ENCODE measurements around the gene SRSF1. TPM values are rescaled to one million over a fixed set of nuclear protein-coding genes. Genes with fewer than 3 reads are reported as not detected.

SRSF1 gene
- total and polyA plus RNA-seq, 9 donors: 77.8 to 184 (median 157) TPM

- peaks cover 8% of the 10 kb centered on the region for H3K4me1 ChIP-seq (ENCODE audit: insufficient read depth)
- H3K36me3 ChIP-seq: no peaks in the 10 kb centered on the region
- TF ChIP-seq CTCF (IDR thresholded peaks at IDR 0.05) (no peak), POLR2A (IDR thresholded peaks at IDR 0.05) (peak; percentile 17)
- peak; percentile 79 to 90 (median 84) for DNase-seq
- peak within 1 kb of the TSS; percentile 86 for H3K4me3 ChIP-seq
- H3K27ac ChIP-seq: peak within 1 kb of the TSS; percentile 93 to 95
- intact Hi-C loops (cut with DNase I): loop anchor here in 2 of 4 donors (5.0 kb wide), 2 partner anchors 95 to 125 kb away; no protein-coding TSS in a partner anchor
- H3K27me3 ChIP-seq: no peaks in the 10 kb centered on the region
- H3K9me3 ChIP-seq: no peaks in the 10 kb centered on the region
- 0 to 1% (median 1%) methylated on average over 29 to 72 of the region's 74 CpGs for WGBS, 3 donors
Measured at GRCh38 chr17:57987581-57988300, 19.3 kb downstream of the SRSF1 start, which contains the start of gene VEZF1. Gene VEZF1 (minus strand): TSS chr17:57988254. CDS start chr17:57988111, 143 bp downstream.

DNA sequence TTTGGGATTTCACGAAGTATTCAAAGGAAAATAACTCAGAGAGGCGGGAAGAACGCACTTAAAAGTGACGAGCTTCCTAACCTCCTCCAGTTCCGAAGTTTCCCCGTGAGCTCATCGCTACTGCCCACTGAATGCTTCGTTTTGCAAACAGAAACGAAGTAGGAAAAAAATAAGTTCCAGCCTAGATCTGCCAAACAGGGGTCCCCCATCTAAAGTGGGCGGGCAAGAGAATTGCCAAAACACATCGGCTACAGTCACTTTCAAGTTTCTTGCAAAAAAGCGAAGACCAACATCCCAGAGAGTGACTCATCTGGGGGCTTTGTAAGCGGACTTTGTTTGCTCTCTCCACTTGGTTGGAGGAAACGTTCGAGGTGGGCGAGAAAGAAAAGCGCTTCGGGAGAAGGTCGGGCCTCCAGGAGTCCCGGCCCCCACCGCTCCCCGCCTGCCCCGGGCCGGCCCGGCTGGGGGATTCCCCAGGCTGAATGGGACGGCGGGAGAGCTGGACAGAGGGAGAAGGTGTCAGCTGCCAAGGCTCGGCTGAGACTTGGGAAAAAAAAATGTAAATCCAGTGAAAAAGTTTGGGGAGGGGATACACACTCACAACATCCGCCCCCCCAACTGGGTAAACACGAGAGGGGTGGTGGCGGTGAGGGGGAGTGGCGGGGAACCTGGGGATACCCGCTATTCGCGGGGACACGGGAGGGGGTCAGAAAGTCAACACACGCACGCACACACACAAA lies 20.0 kb downstream of the SRSF1 start:
- Histone ChIP-seq H3K9me3 (no peaks in the 10 kb centered on the region), H3K27me3 (no peaks in the 10 kb centered on the region), H3K4me1 (ENCODE audit: insufficient read depth) (peaks cover 13% of the 10 kb centered on the region), H3K4me3 (peak overlapping the region; percentile 86), H3K36me3 (no peaks in the 10 kb centered on the region), H3K27ac (peak overlapping the region; percentile 93 to 95)
- DNase-seq: peak in 4 of 5 donors; percentile 45 to 70 (median 60)
- TF ChIP-seq CTCF (IDR thresholded peaks at IDR 0.05) (no peak), POLR2A (IDR thresholded peaks at IDR 0.05) (no peak)
- WGBS, 3 donors: 0 to 1% (median 1%) methylated on average over 38 of the region's 38 CpGs
- intact Hi-C loops (cut with DNase I): loop anchor here in 2 of 4 donors (5.0 kb wide), 2 partner anchors 95 to 125 kb away; no protein-coding TSS in a partner anchor

DNA sequence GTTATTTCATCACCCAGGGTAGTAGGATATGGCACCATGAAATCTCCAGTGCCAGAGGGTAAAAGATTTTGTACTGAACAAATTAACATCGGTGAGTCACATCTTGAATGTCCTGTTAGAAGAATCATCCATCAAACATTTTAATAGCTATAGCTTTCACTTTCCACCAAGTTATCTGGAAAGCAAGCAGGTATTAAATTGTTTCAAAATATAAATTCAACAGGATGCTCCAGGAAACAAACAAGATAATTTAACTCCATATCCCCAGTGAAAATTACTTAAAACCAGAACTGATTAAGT lies 21.4 kb downstream of the SRSF1 start:
- no peak for TF ChIP-seq POLR2A (IDR thresholded peaks at IDR 0.05)
- TF ChIP-seq EP300 (IDR thresholded peaks at IDR 0.05): no peak
- no peak for TF ChIP-seq CTCF (IDR thresholded peaks at IDR 0.05)
- WGBS, 3 donors: 32 to 40% (median 37%) methylated on average over 1 of the region's 1 CpG
- Histone ChIP-seq H3K4me3 (no peak overlapping the region), H3K27ac (no peak overlapping the region), H3K36me3 (no peaks in the 10 kb centered on the region), H3K27me3 (no peaks in the 10 kb centered on the region), H3K9me3 (no peaks in the 10 kb centered on the region), H3K4me1 (ENCODE audit: insufficient read depth) (peaks cover 13% of the 10 kb centered on the region)
- intact Hi-C loops (cut with DNase I): loop anchor here in 2 of 4 donors (5.0 kb wide), 2 partner anchors 93 to 123 kb away; no protein-coding TSS in a partner anchor
- DNase-seq: no peak

GRCh38 chr17:57984936-57985674 lies 21.9 kb downstream of the SRSF1 start:
- TF ChIP-seq CTCF (IDR thresholded peaks at IDR 0.05): no peak
- no peak for TF ChIP-seq POLR2A (IDR thresholded peaks at IDR 0.05)
- TF ChIP-seq EP300 (IDR thresholded peaks at IDR 0.05): no peak
- peaks cover 13% of the 10 kb centered on the region for H3K4me1 ChIP-seq (ENCODE audit: insufficient read depth)
- H3K4me3 ChIP-seq: no peak overlapping the region
- H3K27ac ChIP-seq: no peak overlapping the region
- no peaks in the 10 kb centered on the region for H3K9me3 ChIP-seq
- 50 to 59% (median 53%) methylated on average over 4 of the region's 4 CpGs for WGBS, 3 donors
- no peaks in the 10 kb centered on the region for H3K36me3 ChIP-seq
- no peak for DNase-seq
- intact Hi-C loops (cut with DNase I): loop anchor here in 2 of 4 donors (5.0 kb wide), 2 partner anchors 93 to 123 kb away; no protein-coding TSS in a partner anchor
- H3K27me3 ChIP-seq: no peaks in the 10 kb centered on the region

All from ovary (tissue), 9 donors.